ENCODE measurements around the gene POLR2M.

DNA sequence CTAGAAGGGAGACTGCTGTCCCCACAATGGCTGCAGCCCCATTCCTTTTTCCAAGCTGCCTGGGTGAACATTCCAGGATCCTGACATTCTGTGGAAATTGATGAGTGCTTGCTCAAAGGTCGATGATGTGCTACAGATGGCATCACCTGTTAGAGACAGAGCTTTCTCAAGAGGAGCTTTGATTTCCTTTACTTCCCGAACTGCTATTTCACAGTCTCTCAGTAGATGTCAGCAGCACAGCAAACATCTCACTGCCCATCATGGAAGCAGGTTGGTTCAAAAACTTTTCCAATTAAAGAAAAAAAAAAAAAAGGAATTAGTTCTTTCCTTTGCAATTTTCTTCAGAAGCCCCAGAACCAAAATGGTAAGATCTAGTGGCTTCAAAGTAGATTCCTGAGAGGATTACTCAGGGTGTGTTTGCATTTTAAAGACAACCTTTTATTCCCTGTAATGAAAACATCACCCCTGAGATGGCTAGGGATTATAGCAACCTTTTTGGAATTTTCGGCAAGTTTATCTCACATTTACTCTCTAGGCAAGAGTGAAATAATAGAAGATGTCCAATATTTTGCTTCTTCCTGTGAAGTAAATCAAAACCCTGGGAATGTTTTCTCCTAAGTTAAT lies 44.8 kb downstream of the POLR2M start:
- TF ChIP-seq, protein P1, sequence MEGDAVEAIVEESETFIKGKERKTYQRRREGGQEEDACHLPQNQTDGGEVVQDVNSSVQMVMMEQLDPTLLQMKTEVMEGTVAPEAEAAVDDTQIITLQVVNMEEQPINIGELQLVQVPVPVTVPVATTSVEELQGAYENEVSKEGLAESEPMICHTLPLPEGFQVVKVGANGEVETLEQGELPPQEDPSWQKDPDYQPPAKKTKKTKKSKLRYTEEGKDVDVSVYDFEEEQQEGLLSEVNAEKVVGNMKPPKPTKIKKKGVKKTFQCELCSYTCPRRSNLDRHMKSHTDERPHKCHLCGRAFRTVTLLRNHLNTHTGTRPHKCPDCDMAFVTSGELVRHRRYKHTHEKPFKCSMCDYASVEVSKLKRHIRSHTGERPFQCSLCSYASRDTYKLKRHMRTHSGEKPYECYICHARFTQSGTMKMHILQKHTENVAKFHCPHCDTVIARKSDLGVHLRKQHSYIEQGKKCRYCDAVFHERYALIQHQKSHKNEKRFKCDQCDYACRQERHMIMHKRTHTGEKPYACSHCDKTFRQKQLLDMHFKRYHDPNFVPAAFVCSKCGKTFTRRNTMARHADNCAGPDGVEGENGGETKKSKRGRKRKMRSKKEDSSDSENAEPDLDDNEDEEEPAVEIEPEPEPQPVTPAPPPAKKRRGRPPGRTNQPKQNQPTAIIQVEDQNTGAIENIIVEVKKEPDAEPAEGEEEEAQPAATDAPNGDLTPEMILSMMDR (IDR thresholded peaks at IDR 0.05), result peak in 3 of 7 experiments; percentile 25 to 36 (median 27)
- no peak for TF ChIP-seq POLR2A (IDR thresholded peaks at IDR 0.05)
